Upper lobe of left lung (tissue), 6 donors: Measurements from ENCODE around the gene C12orf60. TPM values are rescaled to one million over a fixed set of nuclear protein-coding genes. Genes with fewer than 3 reads are reported as not detected.

Source experiments
- ATAC-seq, 2 donors: fragments of 200-7000 bp; cut with Tn5 transposase; one replicate each; pipeline ENCODE4 v1.9.1; 2022; ENCODE audit warnings: mild to moderate bottlenecking in 2 of 2, moderate library complexity in 2 of 2; ENCODE audit not compliant: low FRiP score in 2 of 2
- DNase-seq, 2 donors: peaks; one replicate each; pipeline ENCODE4 v3.0.0-alpha.2; 2019 to 2020
- H3K27ac ChIP-seq, 4 donors: fragments of 200-600 bp; sonication (generic); one replicate each; pipeline ENCODE4 v1.5.1; 2016 to 2019
- H3K27me3 ChIP-seq, 4 donors: fragments of 200-600 bp; sonication (generic); one replicate each; pipeline ENCODE4 v1.5.1; 2017 to 2019
- H3K36me3 ChIP-seq, 4 donors: fragments of 200-600 bp; sonication (generic); one replicate each; pipeline ENCODE4 v1.5.1; 2016 to 2019
- H3K4me1 ChIP-seq, 4 donors: fragments of 200-600 bp; sonication (generic); one replicate each; pipeline ENCODE4 v1.5.1; 2018 to 2019
- H3K4me3 ChIP-seq, 4 donors: fragments of 200-600 bp; sonication (generic); one replicate each; pipeline ENCODE4 v1.5.1; 2017 to 2019; ENCODE audit warnings: mild to moderate bottlenecking in 2 of 4, moderate library complexity in 1 of 4
- H3K9me3 ChIP-seq, 4 donors: fragments of 200-600 bp; sonication (generic); one replicate each; pipeline ENCODE4 v1.5.1; 2018 to 2019
- EP300 ChIP-seq, 4 donors: sonication (generic); formaldehyde crosslinking; IDR thresholded peaks; one replicate each; pipeline ENCODE4 v1.5.1; 2017; ENCODE audit warnings: antibody characterized with exemption in 4 of 4, control low read depth in 2 of 4
- POLR2A ChIP-seq, 4 donors: fragments of 450-650 bp; IDR thresholded peaks; one replicate each; pipeline ENCODE4 v1.5.1; 2016 to 2017; ENCODE audit warnings: antibody characterized with exemption in 4 of 4, mild to moderate bottlenecking in 2 of 4
- POLR2AphosphoS5 ChIP-seq, 2 donors: sonication (generic); formaldehyde crosslinking; IDR thresholded peaks; one replicate each; pipeline ENCODE4 v1.5.1; 2017; ENCODE audit warnings: antibody characterized with exemption in 2 of 2
- WGBS, 2 donors: methylation state at CpG; one replicate each; pipeline ENCODE4 v1.1.5; 2017 to 2018; 5-methylcytosine and 5-hydroxymethylcytosine counted together
- total RNA-seq, 6 donors: library from RNA; depleted of rRNA in 4 of 6; stranded (reverse); fragments of >200 nt in 4 of 6; gene quantifications; one replicate each; pipeline versions ENCODE4 v1.1.0 to v1.2.1, GENCODE V29; 2016 to 2021
- TF ChIP-seq, protein P1 (sequence below), 6 experiments: fragments of 450-650 bp in 4 of 6; fragments of 200-600 bp in 2 of 6; sonication (generic) in 2 of 6; IDR thresholded peaks; one replicate each; pipeline ENCODE4 v1.5.1; 2016 to 2019; ENCODE audit warnings: antibody characterized with exemption in 6 of 6
- donor health status: DM: no; HTN: no; CAD: no; lungs with moderate emphysema.
- donor health status: DM: no; HTN: yes; CAD: no; lungs with severe emphysema.

C12orf60 gene
- total RNA-seq, 6 donors from 2014 or later: 0.33 to 3.4 (median 0.94) TPM; not detected in 1

- WGBS, 2 donors: 53 to 56% methylated on average over 5 to 10 of the region's 10 CpGs
- ATAC-seq (no peak), DNase-seq (peak in 1 of 2 donors; percentile 49)
- TF ChIP-seq EP300 (IDR thresholded peaks at IDR 0.05): peak in 1 of 4 donors; percentile 52
- TF ChIP-seq POLR2AphosphoS5 (IDR thresholded peaks at IDR 0.05): peak in 1 of 2 donors; percentile 33
- TF ChIP-seq POLR2A (IDR thresholded peaks at IDR 0.05): no peak
- no peaks in the 10 kb centered on the region for H3K9me3 ChIP-seq
- H3K4me3 ChIP-seq: peak within 1 kb of the TSS in 2 of 4 donors; percentile 19 to 27
- peak within 1 kb of the TSS; percentile 21 to 79 (median 37) for H3K27ac ChIP-seq
- H3K36me3 ChIP-seq: no peaks in the 10 kb centered on the region
- peaks cover 30 to 58% (median 42%) of the 10 kb centered on the region in 4 donors for H3K4me1 ChIP-seq
- H3K27me3 ChIP-seq: no peaks in the 10 kb centered on the region
Measured at GRCh38 chr12:14843425-14843887, 40.0 kb downstream of the C12orf60 start, which contains the start of gene ART4. ART4 (minus strand) TSS chr12:14843526; CDS start chr12:14843113, 413 bp downstream.

DNA sequence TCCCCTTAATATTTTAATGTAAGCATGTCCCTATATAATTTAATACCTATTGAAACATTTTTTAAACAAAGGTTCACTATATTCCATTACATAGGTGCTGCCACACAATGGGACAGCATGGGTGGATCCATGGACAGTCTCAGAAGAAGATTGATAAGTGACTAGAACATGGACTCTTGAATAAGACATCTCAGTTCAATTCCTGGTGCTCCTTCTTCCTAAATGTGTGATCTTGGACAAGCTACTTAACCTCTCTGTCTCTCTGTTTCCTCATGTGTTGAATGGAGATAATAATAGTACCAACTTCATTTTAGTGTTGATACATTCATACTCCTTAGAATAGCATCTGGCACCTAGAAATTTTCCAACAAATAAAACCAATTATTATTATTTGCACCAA, 40.9 kb downstream of the C12orf60 start:
- no peak for ATAC-seq

DNA sequence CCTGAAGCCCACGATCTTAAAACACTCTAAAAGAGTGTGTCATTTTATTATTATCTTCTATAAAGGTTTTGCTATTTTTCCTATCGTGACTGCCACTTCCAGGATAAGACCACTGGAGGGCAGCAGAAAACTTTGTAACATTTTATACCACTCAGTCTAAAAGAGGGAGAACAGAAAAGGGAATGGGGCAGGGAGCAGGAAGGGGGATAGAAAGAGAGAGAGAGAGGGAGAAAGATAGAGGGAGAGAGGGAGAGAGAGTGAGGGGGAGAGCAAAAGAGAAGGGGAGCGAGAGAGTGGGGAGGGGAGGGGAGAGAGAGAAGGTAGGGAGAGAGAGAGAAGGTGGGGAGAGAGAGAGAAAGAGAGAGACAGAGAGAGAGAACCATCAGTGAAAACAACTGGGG, 41.9 kb downstream of the C12orf60 start:
- peaks cover 30 to 58% (median 42%) of the 10 kb centered on the region in 4 donors for H3K4me1 ChIP-seq
- WGBS, 2 donors: 13 to 14% methylated on average over 3 of the region's 3 CpGs

More for the DNA sequence above, 40.9 kb downstream of the C12orf60 start:
- Histone ChIP-seq H3K27ac (peak overlapping the region in 2 of 4 donors; percentile 33 to 79), H3K27me3 (no peaks in the 10 kb centered on the region), H3K9me3 (no peaks in the 10 kb centered on the region), H3K4me3 (no peak overlapping the region), H3K36me3 (no peaks in the 10 kb centered on the region), H3K4me1 (peaks cover 30 to 58% (median 42%) of the 10 kb centered on the region in 4 donors)
- no peak for DNase-seq
- TF ChIP-seq POLR2AphosphoS5 (IDR thresholded peaks at IDR 0.05) (no peak), POLR2A (IDR thresholded peaks at IDR 0.05) (no peak), EP300 (IDR thresholded peaks at IDR 0.05) (no peak)
- TF ChIP-seq, protein P1, sequence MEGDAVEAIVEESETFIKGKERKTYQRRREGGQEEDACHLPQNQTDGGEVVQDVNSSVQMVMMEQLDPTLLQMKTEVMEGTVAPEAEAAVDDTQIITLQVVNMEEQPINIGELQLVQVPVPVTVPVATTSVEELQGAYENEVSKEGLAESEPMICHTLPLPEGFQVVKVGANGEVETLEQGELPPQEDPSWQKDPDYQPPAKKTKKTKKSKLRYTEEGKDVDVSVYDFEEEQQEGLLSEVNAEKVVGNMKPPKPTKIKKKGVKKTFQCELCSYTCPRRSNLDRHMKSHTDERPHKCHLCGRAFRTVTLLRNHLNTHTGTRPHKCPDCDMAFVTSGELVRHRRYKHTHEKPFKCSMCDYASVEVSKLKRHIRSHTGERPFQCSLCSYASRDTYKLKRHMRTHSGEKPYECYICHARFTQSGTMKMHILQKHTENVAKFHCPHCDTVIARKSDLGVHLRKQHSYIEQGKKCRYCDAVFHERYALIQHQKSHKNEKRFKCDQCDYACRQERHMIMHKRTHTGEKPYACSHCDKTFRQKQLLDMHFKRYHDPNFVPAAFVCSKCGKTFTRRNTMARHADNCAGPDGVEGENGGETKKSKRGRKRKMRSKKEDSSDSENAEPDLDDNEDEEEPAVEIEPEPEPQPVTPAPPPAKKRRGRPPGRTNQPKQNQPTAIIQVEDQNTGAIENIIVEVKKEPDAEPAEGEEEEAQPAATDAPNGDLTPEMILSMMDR (IDR thresholded peaks at IDR 0.05): no peak

GRCh38 chr12:14846042-14846587, 42.6 kb downstream of the C12orf60 start:
- WGBS, 2 donors: 28 to 31% methylated on average over 3 of the region's 3 CpGs
- ATAC-seq: peak in 1 of 2 donors; percentile 69
- H3K4me1 ChIP-seq: peaks cover 30 to 53% (median 38%) of the 10 kb centered on the region in 4 donors
- DNase-seq: no peak
- TF ChIP-seq EP300 (IDR thresholded peaks at IDR 0.05) (peak in 1 of 4 donors; percentile 85), POLR2A (IDR thresholded peaks at IDR 0.05) (no peak)
- H3K27me3 ChIP-seq: no peaks in the 10 kb centered on the region
- H3K36me3 ChIP-seq: no peaks in the 10 kb centered on the region
- no peaks in the 10 kb centered on the region for H3K9me3 ChIP-seq
- H3K4me3 ChIP-seq: no peak overlapping the region
- peak overlapping the region; percentile 13 to 59 (median 24) for H3K27ac ChIP-seq

More for the DNA sequence above, 41.9 kb downstream of the C12orf60 start:
- H3K9me3 ChIP-seq: no peaks in the 10 kb centered on the region
- peak overlapping the region; percentile 13 to 59 (median 24) for H3K27ac ChIP-seq
- no peaks in the 10 kb centered on the region for H3K27me3 ChIP-seq
- H3K4me3 ChIP-seq: no peak overlapping the region
- no peak for TF ChIP-seq EP300 (IDR thresholded peaks at IDR 0.05)
- TF ChIP-seq, protein P1 (IDR thresholded peaks at IDR 0.05): peak; percentile 68 to 84 (median 74)
- ATAC-seq (peak; percentile 79 to 84), DNase-seq (no peak)
- no peaks in the 10 kb centered on the region for H3K36me3 ChIP-seq

GRCh38 chr12:14846876-14847580, 43.6 kb downstream of the C12orf60 start:
- Histone ChIP-seq H3K9me3 (no peaks in the 10 kb centered on the region), H3K4me3 (no peak overlapping the region), H3K27me3 (no peaks in the 10 kb centered on the region), H3K36me3 (no peaks in the 10 kb centered on the region), H3K27ac (peak overlapping the region in 3 of 4 donors; percentile 23 to 59 (median 24)), H3K4me1 (peaks cover 23 to 44% (median 32%) of the 10 kb centered on the region in 4 donors)
- no peak for DNase-seq
- 41 to 45% methylated on average over 4 of the region's 4 CpGs for WGBS, 2 donors
- ATAC-seq: no peak
- TF ChIP-seq POLR2AphosphoS5 (IDR thresholded peaks at IDR 0.05) (no peak), POLR2A (IDR thresholded peaks at IDR 0.05) (no peak)

DNA sequence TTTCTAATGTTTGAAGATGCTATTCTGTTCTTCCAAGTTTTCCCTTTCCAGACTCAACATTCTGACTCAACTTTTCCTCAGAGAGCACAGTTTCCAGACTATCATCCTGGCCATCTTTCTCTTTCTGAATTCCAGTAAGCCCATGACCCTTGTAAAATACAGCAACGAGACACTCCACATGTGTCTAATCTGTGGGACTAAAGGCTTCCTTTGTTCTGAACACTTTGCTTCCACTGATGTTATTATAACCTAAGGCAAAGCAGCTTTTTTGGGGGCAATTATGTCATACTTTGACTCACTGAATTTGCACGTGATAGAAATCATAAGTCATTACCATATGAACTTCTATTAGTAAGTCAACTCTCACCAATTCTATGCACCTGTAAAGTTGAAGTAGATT, 46.2 kb downstream of the C12orf60 start:
- WGBS, 2 donors: 84 to 90% methylated on average over 2 of the region's 2 CpGs
- peak in 1 of 2 donors; percentile 81 for ATAC-seq
- TF ChIP-seq, protein P1 (IDR thresholded peaks at IDR 0.05): no peak
- TF ChIP-seq EP300 (IDR thresholded peaks at IDR 0.05) (no peak), POLR2A (IDR thresholded peaks at IDR 0.05) (no peak), POLR2AphosphoS5 (IDR thresholded peaks at IDR 0.05) (no peak)

More for the DNA sequence above, 46.2 kb downstream of the C12orf60 start:
- no peak for DNase-seq
- Histone ChIP-seq H3K27ac (no peak overlapping the region), H3K9me3 (no peaks in the 10 kb centered on the region), H3K4me3 (no peak overlapping the region), H3K27me3 (no peaks in the 10 kb centered on the region), H3K36me3 (no peaks in the 10 kb centered on the region), H3K4me1 (peaks cover 21 to 24% (median 23%) of the 10 kb centered on the region in 4 donors)
